A549 (cell line): ENCODE measurements around the gene CYLD. TPM values are rescaled to one million over a fixed set of nuclear protein-coding genes. Genes with fewer than 3 reads are reported as not detected.

Experiments
- ATAC-seq, 2 experiments: fragments of 200-7000 bp in 1 of 2; fragments of >200 bp in 1 of 2; cut with Nextera tagmentation in 1 of 2; cut with Tn5 transposase in 1 of 2; 3 replicates each; pipeline versions ENCODE4 v1.8.0 to v1.9.1; 2018 to 2020; ENCODE audit warnings: mild to moderate bottlenecking in 1 of 2, moderate library complexity in 1 of 2
- CTCF ChIA-PET: fragments of 300-600 bp; sonication (Branson Sonifier 250); formaldehyde crosslinking; extraction: SDS; loops from one replicate; lab custom pipeline; 2021; ENCODE audit warnings: antibody characterized with exemption, inconsistent platforms; lab: Yijun Ruan, JAX
- POLR2A ChIA-PET: fragments of 350-600 bp; formaldehyde crosslinking; extraction: SDS; loops from one replicate; lab custom pipeline; 2021; ENCODE audit warnings: antibody characterized with exemption, inconsistent platforms; lab: Yijun Ruan, JAX
- DNase-seq, 2 experiments: peaks; one replicate each; pipeline versions ENCODE4 v3.0.0 to v3.0.0-alpha.2; 2011 to 2016; ENCODE audit warnings: low read depth in 1 of 2, low spot score in 1 of 2
- FAIRE-seq: peaks from 2 replicates; lab custom pipeline; 2011; peaks lifted over from hg19 to GRCh38; lab: Jason Lieb, UNC
- H3K27ac ChIP-seq, 2 experiments: fragments of >200 bp; sonication (Bioruptor Twin); formaldehyde crosslinking; 3 replicates each; pipeline ENCODE4 v1.5.1; 2016 to 2017
- H3K4me1 ChIP-seq: fragments of >200 bp; sonication (Bioruptor Twin); formaldehyde crosslinking; 3 replicates; pipeline ENCODE4 v1.6.1; 2016
- H3K4me2 ChIP-seq: fragments of >200 bp; sonication (Bioruptor Twin); formaldehyde crosslinking; 3 replicates; pipeline ENCODE4 v1.6.1; 2016
- H3K4me3 ChIP-seq: fragments of >200 bp; sonication (Bioruptor Twin); formaldehyde crosslinking; 3 replicates; pipeline ENCODE4 v1.5.1; 2016
- H3K9me3 ChIP-seq: fragments of >200 bp; sonication (Bioruptor Twin); formaldehyde crosslinking; 3 replicates; pipeline ENCODE4 v1.6.1; 2016
- BCL3 ChIP-seq: fragments of >200 bp; sonication (Bioruptor Twin); formaldehyde crosslinking; IDR thresholded peaks from 3 replicates; pipeline ENCODE4 v1.6.1; 2016
- CBX8 ChIP-seq: fragments of 200-600 bp; sonication (generic); IDR thresholded peaks from 2 replicates; pipeline ENCODE4 v1.6.1; 2016
- CHD2 ChIP-seq: fragments of 150-350 bp; IDR thresholded peaks from 2 replicates; pipeline ENCODE4 v1.6.1; 2014; ENCODE audit warnings: low read length; ENCODE audit not compliant: partially characterized antibody
- EHF ChIP-seq: fragments of 250-450 bp; sonication (Bioruptor Pico); IDR thresholded peaks from 2 replicates; pipeline ENCODE4 v1.5.0; 2020; ENCODE audit warnings: mild to moderate bottlenecking
- EP300 ChIP-seq, 2 experiments: fragments of >200 bp; sonication (Bioruptor Twin); formaldehyde crosslinking; IDR thresholded peaks; 2 replicates in 1 of 2; 3 replicates in 1 of 2; pipeline ENCODE4 v1.6.1; 2016 to 2017
- FOSB ChIP-seq: fragments of 250-450 bp; sonication (Bioruptor Pico); IDR thresholded peaks from 2 replicates; pipeline ENCODE4 v1.5.0; 2020; ENCODE audit warnings: mild to moderate bottlenecking, moderate library complexity
- FOSL2 ChIP-seq, 2 experiments: fragments of 450-650 bp in 1 of 2; fragments of >200 bp in 1 of 2; sonication (Bioruptor Twin) in 1 of 2; formaldehyde crosslinking; IDR thresholded peaks; 2 replicates each; pipeline versions ENCODE4 v1.5.0 to v1.6.1; 2016 to 2020; ENCODE audit warnings: mild to moderate bottlenecking in 1 of 2, moderate library complexity in 1 of 2
- GATA3 ChIP-seq: IDR thresholded peaks from 2 replicates; pipeline ENCODE4 v1.6.1; 2012; ENCODE audit warnings: borderline replicate concordance
- HES2 ChIP-seq: fragments of >200 bp; sonication (Bioruptor Twin); formaldehyde crosslinking; IDR thresholded peaks from 2 replicates; pipeline ENCODE4 v1.6.1; 2016
- HOXA7 ChIP-seq: fragments of 250-450 bp; sonication (Bioruptor Pico); IDR thresholded peaks from 2 replicates; pipeline ENCODE4 v1.5.0; 2020; ENCODE audit warnings: mild to moderate bottlenecking, moderate library complexity
- JUNB ChIP-seq: fragments of >200 bp; sonication (Bioruptor Twin); formaldehyde crosslinking; IDR thresholded peaks from 2 replicates; pipeline ENCODE4 v1.6.1; 2016
- MAFK ChIP-seq: fragments of 450-650 bp; IDR thresholded peaks from 2 replicates; pipeline ENCODE4 v1.6.1; 2014; ENCODE audit not compliant: partially characterized antibody
- MAX ChIP-seq: IDR thresholded peaks from 2 replicates; pipeline ENCODE4 v1.6.1; 2012
- NFE2L2 ChIP-seq: fragments of 150-350 bp; conservative IDR thresholded peaks from 2 replicates; pipeline ENCODE4 v1.6.1; 2014; ENCODE audit warnings: low read length
- NPAS2 ChIP-seq: fragments of 250-450 bp; sonication (Bioruptor Pico); IDR thresholded peaks from 2 replicates; pipeline ENCODE4 v1.8.0; 2022; ENCODE audit warnings: mild to moderate bottlenecking, moderate library complexity, borderline replicate concordance
- NR3C1 ChIP-seq: fragments of >200 bp; sonication (Bioruptor Twin); formaldehyde crosslinking; IDR thresholded peaks from 3 replicates; pipeline ENCODE4 v1.6.1; 2017
- RCOR1 ChIP-seq: fragments of 150-350 bp; IDR thresholded peaks from 2 replicates; pipeline ENCODE4 v1.6.1; 2014; ENCODE audit warnings: antibody characterized with exemption, low read length, low read depth
- RNF2 ChIP-seq: fragments of 200-600 bp; sonication (generic); IDR thresholded peaks from 2 replicates; pipeline ENCODE4 v1.6.1; 2016; ENCODE audit warnings: low read depth, mild to moderate bottlenecking, antibody characterized with exemption, moderate library complexity, borderline replicate concordance
- SREBF2 ChIP-seq: fragments of 450-650 bp; IDR thresholded peaks from 2 replicates; pipeline ENCODE4 v1.6.1; 2014; ENCODE audit warnings: mild to moderate bottlenecking, moderate library complexity
- TFCP2L1 ChIP-seq: fragments of 250-450 bp; sonication (Bioruptor Pico); IDR thresholded peaks from 2 replicates; pipeline ENCODE4 v1.5.0; 2021; ENCODE audit warnings: mild to moderate bottlenecking
- TP53 ChIP-seq: fragments of 250-450 bp; sonication (Bioruptor Pico); IDR thresholded peaks from 2 replicates; pipeline ENCODE4 v1.5.0; 2021; ENCODE audit warnings: mild to moderate bottlenecking, moderate library complexity
- ZC3H11A ChIP-seq: fragments of 450-650 bp; IDR thresholded peaks from 2 replicates; pipeline ENCODE4 v1.6.1; 2014; ENCODE audit warnings: antibody characterized with exemption, mild to moderate bottlenecking
- ZFP36 ChIP-seq: fragments of 450-650 bp; IDR thresholded peaks from 2 replicates; pipeline ENCODE4 v1.6.1; 2014; ENCODE audit warnings: borderline replicate concordance; ENCODE audit not compliant: partially characterized antibody
- ZNF302 ChIP-seq: fragments of 250-450 bp; sonication (Bioruptor Pico); IDR thresholded peaks from 2 replicates; pipeline ENCODE4 v1.9.0; 2021; ENCODE audit warnings: inconsistent platforms, mild to moderate bottlenecking, moderate library complexity
- WGBS: methylation state at CpG from one replicate; pipeline ENCODE4 v1.1.6; 2017; ENCODE audit errors: missing lambda C conversion rate; 5-methylcytosine and 5-hydroxymethylcytosine counted together
- polyA plus RNA-seq, 4 experiments: library from polyadenylated mRNA; depleted of rRNA in 3 of 4; stranded (reverse); fragments of >200 nt; fragmentation: RNase III in 1 of 4; extraction: RNeasy Plus Mini Kit Qiagen cat#74134 plus additional on column Dnase treatment in 1 of 4; gene quantifications; 2 replicates in 3 of 4; 3 replicates in 1 of 4; pipeline ENCODE4 v1.2.3, GENCODE V29; 2011 to 2017
- TF ChIP-seq, protein P1 (sequence below): fragments of 450-650 bp; IDR thresholded peaks from 2 replicates; pipeline ENCODE4 v1.6.1; 2014; ENCODE audit warnings: antibody characterized with exemption
- TF ChIP-seq, protein P2 (sequence below): IDR thresholded peaks from 2 replicates; pipeline ENCODE4 v1.6.1; 2012; ENCODE audit warnings: low read depth, borderline replicate concordance

Gene CYLD
- polyA plus RNA-seq, 2 of the 4 experiments (the other 2 are of a cell fraction) = 6.5 to 12.7 TPM

GRCh38 chr16:50709980-50710379, 31.9 kb upstream of the CYLD start:
- TF ChIP-seq NFE2L2 = no peak
- TF ChIP-seq, protein P1, sequence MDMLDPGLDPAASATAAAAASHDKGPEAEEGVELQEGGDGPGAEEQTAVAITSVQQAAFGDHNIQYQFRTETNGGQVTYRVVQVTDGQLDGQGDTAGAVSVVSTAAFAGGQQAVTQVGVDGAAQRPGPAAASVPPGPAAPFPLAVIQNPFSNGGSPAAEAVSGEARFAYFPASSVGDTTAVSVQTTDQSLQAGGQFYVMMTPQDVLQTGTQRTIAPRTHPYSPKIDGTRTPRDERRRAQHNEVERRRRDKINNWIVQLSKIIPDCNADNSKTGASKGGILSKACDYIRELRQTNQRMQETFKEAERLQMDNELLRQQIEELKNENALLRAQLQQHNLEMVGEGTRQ = no peak
- no peak for TF ChIP-seq GATA3
- no peak for TF ChIP-seq RCOR1
- no peak for TF ChIP-seq NR3C1
- TF ChIP-seq HOXA7 (CRISPR knock-in tag) = no peak
- no peak for TF ChIP-seq JUNB
- no peak for TF ChIP-seq EP300 (IDR thresholded peaks at IDR 0.05)
- no peak for TF ChIP-seq FOSB (CRISPR knock-in tag)
- no peak for TF ChIP-seq CBX8
- no peak for TF ChIP-seq HES2
- no peak for TF ChIP-seq SREBF2
- TF ChIP-seq NPAS2 (CRISPR knock-in tag) = no peak
- TF ChIP-seq ZNF302 (CRISPR knock-in tag) = no peak
- H3K9me3 ChIP-seq = peaks cover 7% of the 10 kb centered on the region; the same call in 2 of the 3 replicates
- DNase-seq (no peak), FAIRE-seq (no peak), ATAC-seq (no peak)
- no peak overlapping the region for H3K4me2 ChIP-seq
- CTCF ChIA-PET = interaction anchor here (0.6 kb wide), 1 partner anchor 35 kb away, joined by 3 read pairs; no protein-coding TSS in a partner anchor
- H3K4me3 ChIP-seq = no peak overlapping the region
- POLR2A ChIA-PET = no interaction called here
- 41% methylated on average over 5 of the region's 5 CpGs for WGBS
- no peak overlapping the region for H3K27ac ChIP-seq
- H3K4me1 ChIP-seq = no peaks in the 10 kb centered on the region

- ATAC-seq (no peak), DNase-seq (no peak), FAIRE-seq (no peak)
- WGBS = 53% methylated on average over 18 of the region's 21 CpGs
- ChIA-PET POLR2A (no interaction called here), CTCF (no interaction called here)
- TF ChIP-seq FOSL2 (IDR thresholded peaks at IDR 0.05) = no peak
- no peak for TF ChIP-seq FOSL2 (CRISPR knock-in tag; IDR thresholded peaks at IDR 0.05)
- no peak for TF ChIP-seq MAFK
- TF ChIP-seq, protein P2, sequence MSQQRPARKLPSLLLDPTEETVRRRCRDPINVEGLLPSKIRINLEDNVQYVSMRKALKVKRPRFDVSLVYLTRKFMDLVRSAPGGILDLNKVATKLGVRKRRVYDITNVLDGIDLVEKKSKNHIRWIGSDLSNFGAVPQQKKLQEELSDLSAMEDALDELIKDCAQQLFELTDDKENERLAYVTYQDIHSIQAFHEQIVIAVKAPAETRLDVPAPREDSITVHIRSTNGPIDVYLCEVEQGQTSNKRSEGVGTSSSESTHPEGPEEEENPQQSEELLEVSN = no peak
- TF ChIP-seq ZFP36 = no peak
- TF ChIP-seq BCL3 = no peak
- no peak for TF ChIP-seq SREBF2
- no peak for TF ChIP-seq RCOR1
- no peak for TF ChIP-seq TFCP2L1 (CRISPR knock-in tag)
- no peak for TF ChIP-seq ZC3H11A
- no peak for TF ChIP-seq MAX
- no peak for TF ChIP-seq GATA3
- no peak for TF ChIP-seq CHD2
- no peak for TF ChIP-seq HOXA7 (CRISPR knock-in tag)
- TF ChIP-seq EHF (CRISPR knock-in tag) = no peak
- TF ChIP-seq RNF2 = no peak
- TF ChIP-seq TP53 (CRISPR knock-in tag) = no peak
- Histone ChIP-seq H3K4me1 (no peaks in the 10 kb centered on the region), H3K4me3 (no peak overlapping the region), H3K9me3 (no peaks in the 10 kb centered on the region; the same call in 2 of the 3 replicates), H3K4me2 (no peak overlapping the region), H3K27ac (no peak overlapping the region)
These were observed 30.8 kb upstream of the CYLD start for GRCh38 chr16:50711040-50711439.
